ENCODE results near the gene GALK2. TPM values are rescaled to one million over a fixed set of nuclear protein-coding genes. Genes with fewer than 3 reads are reported as not detected.

Gene GALK2
- total RNA-seq, 2 experiments from 2014 or later = 25.4 to 26.1 TPM

- Mint-ChIP-seq H3K27ac (no peak overlapping the region), H3K4me3 (no peak overlapping the region), H3K27me3 (no peaks in the 10 kb centered on the region), H3K36me3 (peaks cover 20% of the 10 kb centered on the region), H3K4me1 (peaks cover 6% of the 10 kb centered on the region), H3K9me3 (no peaks in the 10 kb centered on the region)
- DNase-seq = no peak
Observed at GRCh38 chr15:49270541-49271421, 100.7 kb downstream of the GALK2 start.

- Mint-ChIP-seq H3K9me3 (no peaks in the 10 kb centered on the region), H3K27me3 (no peaks in the 10 kb centered on the region), H3K4me1 (peaks cover 6% of the 10 kb centered on the region), H3K36me3 (peaks cover 18% of the 10 kb centered on the region), H3K27ac (no peak overlapping the region), H3K4me3 (no peak overlapping the region)
- no peak for DNase-seq
Observed at GRCh38 chr15:49273734-49274318, 103.8 kb downstream of the GALK2 start.

GRCh38 chr15:49278751-49279150 lies 108.7 kb downstream of the GALK2 start:
- H3K4me1 Mint-ChIP-seq = no peaks in the 10 kb centered on the region
- H3K27me3 Mint-ChIP-seq = no peaks in the 10 kb centered on the region
- no peak for DNase-seq
- H3K36me3 Mint-ChIP-seq = peaks cover 32% of the 10 kb centered on the region
- no peaks in the 10 kb centered on the region for H3K9me3 Mint-ChIP-seq
- H3K4me3 Mint-ChIP-seq = no peak overlapping the region
- H3K27ac Mint-ChIP-seq = no peak overlapping the region

GRCh38 chr15:49279521-49280456 lies 109.7 kb downstream of the GALK2 start:
- no peak overlapping the region for H3K27ac Mint-ChIP-seq
- H3K4me3 Mint-ChIP-seq = no peak overlapping the region
- no peaks in the 10 kb centered on the region for H3K9me3 Mint-ChIP-seq
- H3K27me3 Mint-ChIP-seq = no peaks in the 10 kb centered on the region
- no peaks in the 10 kb centered on the region for H3K4me1 Mint-ChIP-seq
- peaks cover 40% of the 10 kb centered on the region for H3K36me3 Mint-ChIP-seq
- no peak for DNase-seq

GRCh38 chr15:49282366-49282765 lies 112.3 kb downstream of the GALK2 start:
- H3K27ac Mint-ChIP-seq = no peak overlapping the region
- peaks cover 21% of the 10 kb centered on the region for H3K4me1 Mint-ChIP-seq
- peaks cover 58% of the 10 kb centered on the region for H3K36me3 Mint-ChIP-seq
- no peak for DNase-seq
- H3K4me3 Mint-ChIP-seq = no peak overlapping the region
- H3K9me3 Mint-ChIP-seq = no peaks in the 10 kb centered on the region
- H3K27me3 Mint-ChIP-seq = no peaks in the 10 kb centered on the region

- DNase-seq = no peak
- H3K36me3 Mint-ChIP-seq = peaks cover 70% of the 10 kb centered on the region
- peaks cover 38% of the 10 kb centered on the region for H3K4me1 Mint-ChIP-seq
- H3K27ac Mint-ChIP-seq = peak overlapping the region; percentile 81
- H3K27me3 Mint-ChIP-seq = no peaks in the 10 kb centered on the region
- H3K9me3 Mint-ChIP-seq = no peaks in the 10 kb centered on the region
- H3K4me3 Mint-ChIP-seq = peak overlapping the region; percentile 12
Observed at GRCh38 chr15:49286649-49287404, 116.8 kb downstream of the GALK2 start.

- DNase-seq = no peak
- Mint-ChIP-seq H3K4me3 (no peak overlapping the region), H3K36me3 (peaks cover 70% of the 10 kb centered on the region), H3K9me3 (no peaks in the 10 kb centered on the region), H3K27me3 (no peaks in the 10 kb centered on the region), H3K4me1 (peaks cover 38% of the 10 kb centered on the region), H3K27ac (peak overlapping the region; percentile 81)
Observed at GRCh38 chr15:49287481-49287880, 117.4 kb downstream of the GALK2 start.

GRCh38 chr15:49288391-49288790 lies 118.3 kb downstream of the GALK2 start:
- Mint-ChIP-seq H3K36me3 (peaks cover 71% of the 10 kb centered on the region), H3K27ac (peak overlapping the region; percentile 57), H3K9me3 (no peaks in the 10 kb centered on the region), H3K27me3 (no peaks in the 10 kb centered on the region), H3K4me3 (no peak overlapping the region), H3K4me1 (peaks cover 38% of the 10 kb centered on the region)
- no peak for DNase-seq

GRCh38 chr15:49290191-49290590 lies 120.1 kb downstream of the GALK2 start:
- no peak for DNase-seq
- H3K9me3 Mint-ChIP-seq = no peaks in the 10 kb centered on the region
- no peak overlapping the region for H3K27ac Mint-ChIP-seq
- H3K4me3 Mint-ChIP-seq = no peak overlapping the region
- peaks cover 37% of the 10 kb centered on the region for H3K4me1 Mint-ChIP-seq
- peaks cover 67% of the 10 kb centered on the region for H3K36me3 Mint-ChIP-seq
- no peaks in the 10 kb centered on the region for H3K27me3 Mint-ChIP-seq

- Mint-ChIP-seq H3K4me3 (no peak overlapping the region), H3K9me3 (peaks cover 2% of the 10 kb centered on the region), H3K27ac (no peak overlapping the region), H3K27me3 (no peaks in the 10 kb centered on the region), H3K4me1 (peaks cover 15% of the 10 kb centered on the region), H3K36me3 (peaks cover 71% of the 10 kb centered on the region)
- DNase-seq = no peak
Observed at GRCh38 chr15:49293941-49294340, 123.9 kb downstream of the GALK2 start.

- Mint-ChIP-seq H3K36me3 (peaks cover 77% of the 10 kb centered on the region), H3K27me3 (no peaks in the 10 kb centered on the region), H3K4me3 (no peak overlapping the region), H3K9me3 (peaks cover 6% of the 10 kb centered on the region), H3K27ac (no peak overlapping the region), H3K4me1 (peaks cover 19% of the 10 kb centered on the region)
- DNase-seq = no peak
Observed at GRCh38 chr15:49296258-49296657, 126.2 kb downstream of the GALK2 start.

- Mint-ChIP-seq H3K9me3 (peaks cover 6% of the 10 kb centered on the region), H3K4me3 (no peak overlapping the region), H3K27me3 (no peaks in the 10 kb centered on the region), H3K4me1 (peaks cover 19% of the 10 kb centered on the region), H3K27ac (no peak overlapping the region), H3K36me3 (peaks cover 77% of the 10 kb centered on the region)
- no peak for DNase-seq
Observed at GRCh38 chr15:49297584-49297983, 127.5 kb downstream of the GALK2 start.

- H3K4me3 Mint-ChIP-seq = no peak overlapping the region
- H3K27me3 Mint-ChIP-seq = no peaks in the 10 kb centered on the region
- H3K4me1 Mint-ChIP-seq = peaks cover 19% of the 10 kb centered on the region
- DNase-seq = no peak
- H3K9me3 Mint-ChIP-seq = peaks cover 6% of the 10 kb centered on the region
- peaks cover 77% of the 10 kb centered on the region for H3K36me3 Mint-ChIP-seq
- no peak overlapping the region for H3K27ac Mint-ChIP-seq
Observed at GRCh38 chr15:49300856-49301255, 130.8 kb downstream of the GALK2 start.

GRCh38 chr15:49301562-49301961 lies 131.5 kb downstream of the GALK2 start:
- H3K27me3 Mint-ChIP-seq = no peaks in the 10 kb centered on the region
- peaks cover 73% of the 10 kb centered on the region for H3K36me3 Mint-ChIP-seq
- DNase-seq = no peak
- peaks cover 6% of the 10 kb centered on the region for H3K9me3 Mint-ChIP-seq
- peaks cover 19% of the 10 kb centered on the region for H3K4me1 Mint-ChIP-seq
- no peak overlapping the region for H3K27ac Mint-ChIP-seq
- H3K4me3 Mint-ChIP-seq = no peak overlapping the region

All from activated naive CD8-positive, alpha-beta T cell treated with anti-CD3 and anti-CD28 coated beads for 36 hours (primary cell).